Activated CD4-positive, CD25-positive, alpha-beta regulatory T cell treated with anti-CD3 and anti-CD28 coated beads, Interleukin-2, amount 50 U/mL, for 16 hours (primary cell): ENCODE data around the gene VAMP1.

Experiments used
- DNase-seq: peaks from one replicate; pipeline ENCODE4 v3.0.0-alpha.2; 2020; ENCODE audit warnings: low read depth, low spot score

Gene VAMP1

DNA sequence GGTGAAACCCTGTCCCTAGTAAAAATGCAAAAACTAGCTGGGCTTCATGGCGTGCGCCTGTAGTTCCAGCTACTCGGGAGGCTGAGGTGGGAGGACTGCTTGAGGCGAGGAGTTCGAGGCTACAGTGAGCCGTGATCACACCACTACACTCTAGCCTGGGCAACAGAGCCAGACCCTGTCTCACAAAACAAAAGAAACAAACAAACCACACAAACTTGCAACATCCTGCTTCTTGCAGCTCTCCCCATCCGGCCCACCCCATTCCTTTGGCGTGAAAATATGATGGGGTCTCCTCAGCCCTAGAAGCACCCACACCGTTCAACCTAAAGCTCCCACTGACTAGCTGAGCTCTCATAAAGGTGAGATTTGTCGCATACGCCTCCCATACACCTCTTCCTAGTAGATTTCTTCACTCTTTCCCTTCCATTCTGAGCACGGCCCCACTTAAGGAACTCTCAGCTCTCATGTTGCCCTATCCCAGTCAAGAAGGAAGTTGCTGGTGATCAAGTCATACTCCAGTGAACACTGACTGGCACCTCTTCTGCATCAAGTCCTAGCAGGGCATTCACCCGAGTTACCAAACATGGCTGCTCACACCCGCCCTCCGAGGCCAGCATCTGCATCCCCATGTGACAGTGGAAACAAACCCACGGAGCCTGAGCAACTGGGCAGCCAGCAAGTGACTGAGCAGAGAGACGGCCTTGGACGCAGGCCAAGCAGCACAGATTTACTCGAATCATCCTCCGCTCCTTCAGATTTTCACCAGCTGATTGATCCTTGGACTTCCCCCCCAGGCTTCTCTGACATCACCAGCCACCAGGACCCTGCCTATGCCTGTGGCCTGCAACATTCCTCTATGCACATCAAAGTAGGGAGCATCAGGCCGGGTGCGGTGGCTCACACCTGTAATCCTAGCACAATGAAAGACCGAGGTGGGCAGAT is 44.6 kb downstream of the VAMP1 start:
- DNase-seq = no peak

GRCh38 chr12:6424866-6425265 is 45.6 kb downstream of the VAMP1 start:
- no peak for DNase-seq

GRCh38 chr12:6424008-6424347 is 46.5 kb downstream of the VAMP1 start:
- DNase-seq = no peak

GRCh38 chr12:6423267-6424007 is 47.0 kb downstream of the VAMP1 start:
- peak; percentile 64 for DNase-seq

- DNase-seq = no peak
Measured at GRCh38 chr12:6420364-6420763, 50.1 kb downstream of the VAMP1 start.

- no peak for DNase-seq
Measured at GRCh38 chr12:6418796-6419195, 51.7 kb downstream of the VAMP1 start.

- DNase-seq = no peak
Measured at GRCh38 chr12:6416596-6416995, 53.9 kb downstream of the VAMP1 start.
